Measurements from ENCODE around the gene RAPGEF6. TPM values are rescaled to one million over a fixed set of nuclear protein-coding genes. Genes with fewer than 3 reads are reported as not detected.

The RAPGEF6 gene
- polyA plus RNA-seq, 1 donor from 2014 or later: 121 TPM

- Histone ChIP-seq H3K79me2 (replicated peaks; ENCODE audit: insufficient read depth, low read length) (peaks cover 42% of the 10 kb centered on the region), H3K27me3 (ENCODE audit: insufficient read depth, low read depth, low read length) (no peaks in the 10 kb centered on the region), H3K4me3 (ENCODE audit: low read length) (peak overlapping the region; percentile 32), H3F3A (ENCODE audit: insufficient read depth, low read length, poor library complexity, severe bottlenecking) (no peaks in the 10 kb centered on the region), H3K4me2 (ENCODE audit: low read length) (no peak overlapping the region), H4K20me1 (ENCODE audit: insufficient read depth) (no peaks in the 10 kb centered on the region), H3K9me2 (ENCODE audit: insufficient read depth, low read length) (no peaks in the 10 kb centered on the region), H3K9me3 (ENCODE audit: low read length) (no peaks in the 10 kb centered on the region), H3K36me3 (ENCODE audit: insufficient read depth, low read length) (peaks cover under 1% of the 10 kb centered on the region), H2AFZ (ENCODE audit: low read depth, low read length) (no peak overlapping the region), H3K27ac (ENCODE audit: low read length) (no peak overlapping the region), H3K9ac (ENCODE audit: low read length) (no peak overlapping the region)
- TF ChIP-seq RAD21 (conservative IDR thresholded peaks at IDR 0.05) (no peak), EZH2 (IDR thresholded peaks at IDR 0.05; ENCODE audit: borderline replicate concordance, insufficient read depth, low read length, poor library complexity, severe bottlenecking) (no peak), MXI1 (conservative IDR thresholded peaks at IDR 0.05; ENCODE audit: poor library complexity, severe bottlenecking) (no peak), EP300 (conservative IDR thresholded peaks at IDR 0.05; ENCODE audit: poor library complexity, severe bottlenecking) (no peak), TAF1 (IDR thresholded peaks at IDR 0.05; ENCODE audit: low read depth) (no peak), POLR2AphosphoS5 (IDR thresholded peaks at IDR 0.05) (no peak), SMC3 (conservative IDR thresholded peaks at IDR 0.05; ENCODE audit: poor library complexity) (no peak)
- TF ChIP-seq, protein P1, sequence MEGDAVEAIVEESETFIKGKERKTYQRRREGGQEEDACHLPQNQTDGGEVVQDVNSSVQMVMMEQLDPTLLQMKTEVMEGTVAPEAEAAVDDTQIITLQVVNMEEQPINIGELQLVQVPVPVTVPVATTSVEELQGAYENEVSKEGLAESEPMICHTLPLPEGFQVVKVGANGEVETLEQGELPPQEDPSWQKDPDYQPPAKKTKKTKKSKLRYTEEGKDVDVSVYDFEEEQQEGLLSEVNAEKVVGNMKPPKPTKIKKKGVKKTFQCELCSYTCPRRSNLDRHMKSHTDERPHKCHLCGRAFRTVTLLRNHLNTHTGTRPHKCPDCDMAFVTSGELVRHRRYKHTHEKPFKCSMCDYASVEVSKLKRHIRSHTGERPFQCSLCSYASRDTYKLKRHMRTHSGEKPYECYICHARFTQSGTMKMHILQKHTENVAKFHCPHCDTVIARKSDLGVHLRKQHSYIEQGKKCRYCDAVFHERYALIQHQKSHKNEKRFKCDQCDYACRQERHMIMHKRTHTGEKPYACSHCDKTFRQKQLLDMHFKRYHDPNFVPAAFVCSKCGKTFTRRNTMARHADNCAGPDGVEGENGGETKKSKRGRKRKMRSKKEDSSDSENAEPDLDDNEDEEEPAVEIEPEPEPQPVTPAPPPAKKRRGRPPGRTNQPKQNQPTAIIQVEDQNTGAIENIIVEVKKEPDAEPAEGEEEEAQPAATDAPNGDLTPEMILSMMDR (IDR thresholded peaks at IDR 0.05; ENCODE audit: poor library complexity, severe bottlenecking): no peak
- TF ChIP-seq, protein P2, sequence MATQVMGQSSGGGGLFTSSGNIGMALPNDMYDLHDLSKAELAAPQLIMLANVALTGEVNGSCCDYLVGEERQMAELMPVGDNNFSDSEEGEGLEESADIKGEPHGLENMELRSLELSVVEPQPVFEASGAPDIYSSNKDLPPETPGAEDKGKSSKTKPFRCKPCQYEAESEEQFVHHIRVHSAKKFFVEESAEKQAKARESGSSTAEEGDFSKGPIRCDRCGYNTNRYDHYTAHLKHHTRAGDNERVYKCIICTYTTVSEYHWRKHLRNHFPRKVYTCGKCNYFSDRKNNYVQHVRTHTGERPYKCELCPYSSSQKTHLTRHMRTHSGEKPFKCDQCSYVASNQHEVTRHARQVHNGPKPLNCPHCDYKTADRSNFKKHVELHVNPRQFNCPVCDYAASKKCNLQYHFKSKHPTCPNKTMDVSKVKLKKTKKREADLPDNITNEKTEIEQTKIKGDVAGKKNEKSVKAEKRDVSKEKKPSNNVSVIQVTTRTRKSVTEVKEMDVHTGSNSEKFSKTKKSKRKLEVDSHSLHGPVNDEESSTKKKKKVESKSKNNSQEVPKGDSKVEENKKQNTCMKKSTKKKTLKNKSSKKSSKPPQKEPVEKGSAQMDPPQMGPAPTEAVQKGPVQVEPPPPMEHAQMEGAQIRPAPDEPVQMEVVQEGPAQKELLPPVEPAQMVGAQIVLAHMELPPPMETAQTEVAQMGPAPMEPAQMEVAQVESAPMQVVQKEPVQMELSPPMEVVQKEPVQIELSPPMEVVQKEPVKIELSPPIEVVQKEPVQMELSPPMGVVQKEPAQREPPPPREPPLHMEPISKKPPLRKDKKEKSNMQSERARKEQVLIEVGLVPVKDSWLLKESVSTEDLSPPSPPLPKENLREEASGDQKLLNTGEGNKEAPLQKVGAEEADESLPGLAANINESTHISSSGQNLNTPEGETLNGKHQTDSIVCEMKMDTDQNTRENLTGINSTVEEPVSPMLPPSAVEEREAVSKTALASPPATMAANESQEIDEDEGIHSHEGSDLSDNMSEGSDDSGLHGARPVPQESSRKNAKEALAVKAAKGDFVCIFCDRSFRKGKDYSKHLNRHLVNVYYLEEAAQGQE (IDR thresholded peaks at IDR 0.05; ENCODE audit: borderline replicate concordance): no peak
Observed at GRCh38 chr5:131525805-131526204, 109.2 kb downstream of the RAPGEF6 start.

DNA sequence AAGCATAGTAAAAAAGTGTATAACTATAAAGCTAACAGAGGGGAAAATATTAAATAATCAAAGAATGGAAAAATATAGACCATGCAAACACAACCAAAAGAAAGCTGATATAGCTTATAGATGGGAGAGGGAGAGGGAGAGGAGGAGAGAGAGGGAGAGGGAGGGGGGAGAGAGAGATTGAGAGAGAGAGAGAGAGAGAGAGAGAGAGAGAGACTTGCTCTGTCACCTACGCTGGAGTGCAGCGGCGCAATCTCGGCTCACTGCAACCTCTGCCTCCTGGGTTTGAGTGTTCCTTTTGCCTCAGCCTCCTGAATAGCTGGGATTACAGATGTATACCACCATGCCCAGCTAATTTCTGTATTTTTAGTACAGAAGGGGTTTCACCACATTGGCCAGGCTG, 110.6 kb downstream of the RAPGEF6 start:
- Histone ChIP-seq H3K9ac (ENCODE audit: low read length) (no peak overlapping the region), H3K36me3 (ENCODE audit: insufficient read depth, low read length) (peaks cover 5% of the 10 kb centered on the region), H3K4me3 (ENCODE audit: low read length) (peak overlapping the region; percentile 32), H3K4me2 (ENCODE audit: low read length) (peak overlapping the region; percentile 2), H2AFZ (ENCODE audit: low read depth, low read length) (no peak overlapping the region), H3K9me2 (ENCODE audit: insufficient read depth, low read length) (no peaks in the 10 kb centered on the region), H4K20me1 (ENCODE audit: insufficient read depth) (no peaks in the 10 kb centered on the region), H3F3A (ENCODE audit: insufficient read depth, low read length, poor library complexity, severe bottlenecking) (no peaks in the 10 kb centered on the region), H3K9me3 (ENCODE audit: low read length) (no peaks in the 10 kb centered on the region), H3K79me2 (replicated peaks; ENCODE audit: insufficient read depth, low read length) (peaks cover 32% of the 10 kb centered on the region), H3K27me3 (ENCODE audit: insufficient read depth, low read depth, low read length) (no peaks in the 10 kb centered on the region), H3K27ac (ENCODE audit: low read length) (no peak overlapping the region)
- no peak for TF ChIP-seq EZH2 (IDR thresholded peaks at IDR 0.05; ENCODE audit: borderline replicate concordance, insufficient read depth, low read length, poor library complexity, severe bottlenecking)
- TF ChIP-seq TAF1 (IDR thresholded peaks at IDR 0.05; ENCODE audit: low read depth): no peak
- TF ChIP-seq MXI1 (conservative IDR thresholded peaks at IDR 0.05; ENCODE audit: poor library complexity, severe bottlenecking): no peak
- TF ChIP-seq EP300 (conservative IDR thresholded peaks at IDR 0.05; ENCODE audit: poor library complexity, severe bottlenecking): no peak

Data from neural cell (in vitro differentiated cells).